Stimulated activated CD8-positive, alpha-beta memory T cell treated with anti-CD3 and anti-CD28 coated beads, Interleukin-15, amount 100 ng/mL, for 1 hour (primary cell): ENCODE data around the gene RPL35A.
A peak's percentile ranks its signal among the peaks of the same experiment; 100 is the strongest.
"Not testable (repeated sequence)": the region's sequence is repeated elsewhere in the genome, so short reads cannot be mapped to it uniquely, and the experiment has no call there.

Source experiments
- DNase-seq: peaks from one replicate; pipeline ENCODE4 v3.0.0-alpha.2; 2020; ENCODE audit warnings: low read depth

Gene RPL35A

DNA sequence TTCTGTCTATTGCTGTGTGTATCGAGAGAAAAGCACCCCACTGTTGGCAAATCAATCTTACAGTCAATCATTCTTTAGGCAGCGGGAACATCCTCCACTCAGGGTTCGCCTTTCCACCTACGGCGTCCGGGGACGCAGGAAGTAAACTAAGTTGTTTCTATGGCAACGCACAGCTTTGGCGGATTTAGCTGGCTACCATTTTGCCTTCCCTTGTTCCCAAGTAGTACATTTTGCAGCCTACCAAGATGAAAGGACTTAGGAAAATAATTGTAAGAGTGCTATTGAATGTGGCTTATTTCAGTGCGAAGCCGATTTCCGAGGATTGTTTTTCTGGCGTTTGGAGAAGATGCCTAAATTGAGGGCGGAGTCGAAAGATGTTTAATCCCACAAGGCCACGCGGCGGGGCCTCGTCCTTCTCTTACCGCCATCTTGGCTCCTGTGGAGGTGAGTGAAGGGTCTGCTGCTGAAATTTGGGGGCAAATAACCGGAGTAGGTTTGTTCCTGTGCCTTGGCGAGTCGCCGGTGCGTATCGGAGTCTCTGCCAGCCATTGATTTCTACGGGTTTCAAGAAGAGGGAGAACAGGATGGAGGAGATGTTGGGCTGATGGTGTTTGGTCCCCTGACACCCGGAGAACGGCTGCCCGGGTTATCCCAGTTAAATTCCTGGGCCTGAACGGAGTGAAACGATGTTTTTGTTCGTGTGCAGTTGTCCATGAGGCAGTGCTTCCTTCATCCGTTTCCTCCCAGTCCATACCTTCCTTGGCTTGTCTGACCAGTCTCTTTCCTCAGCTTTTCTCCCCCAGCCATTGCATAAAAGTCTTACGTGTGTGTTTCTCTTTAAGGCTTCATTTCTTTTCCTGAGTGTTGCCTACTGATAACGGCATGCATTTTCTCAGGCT, at the start of gene RPL35A:
Gene RPL35A (plus strand): TSS at position 413 of the 899 bp plus-strand sequence. CDS start 778 bp downstream, outside the sequence.
- DNase-seq = peak; percentile 70

DNA sequence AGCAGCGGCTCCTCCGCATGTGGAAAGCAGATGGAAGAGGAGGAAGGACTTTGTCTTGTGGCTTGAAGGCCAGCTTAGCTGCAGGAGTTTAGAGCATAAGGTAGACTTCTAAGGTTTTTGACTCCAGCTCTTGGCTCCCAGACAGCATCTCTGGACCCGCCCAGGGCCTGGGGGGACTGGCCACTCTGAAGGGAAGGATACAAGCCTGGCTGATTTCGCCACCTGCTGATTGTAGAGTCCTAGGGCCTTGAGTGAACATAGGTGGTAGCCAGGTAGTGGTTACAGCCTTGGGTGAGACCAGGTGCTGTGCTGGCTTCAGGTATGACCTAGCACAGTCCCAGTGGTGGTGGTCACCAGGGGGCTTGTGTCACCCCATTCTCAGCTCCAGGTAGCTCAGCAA, 48.4 kb upstream of the RPL35A start:
- DNase-seq = no peak

DNA sequence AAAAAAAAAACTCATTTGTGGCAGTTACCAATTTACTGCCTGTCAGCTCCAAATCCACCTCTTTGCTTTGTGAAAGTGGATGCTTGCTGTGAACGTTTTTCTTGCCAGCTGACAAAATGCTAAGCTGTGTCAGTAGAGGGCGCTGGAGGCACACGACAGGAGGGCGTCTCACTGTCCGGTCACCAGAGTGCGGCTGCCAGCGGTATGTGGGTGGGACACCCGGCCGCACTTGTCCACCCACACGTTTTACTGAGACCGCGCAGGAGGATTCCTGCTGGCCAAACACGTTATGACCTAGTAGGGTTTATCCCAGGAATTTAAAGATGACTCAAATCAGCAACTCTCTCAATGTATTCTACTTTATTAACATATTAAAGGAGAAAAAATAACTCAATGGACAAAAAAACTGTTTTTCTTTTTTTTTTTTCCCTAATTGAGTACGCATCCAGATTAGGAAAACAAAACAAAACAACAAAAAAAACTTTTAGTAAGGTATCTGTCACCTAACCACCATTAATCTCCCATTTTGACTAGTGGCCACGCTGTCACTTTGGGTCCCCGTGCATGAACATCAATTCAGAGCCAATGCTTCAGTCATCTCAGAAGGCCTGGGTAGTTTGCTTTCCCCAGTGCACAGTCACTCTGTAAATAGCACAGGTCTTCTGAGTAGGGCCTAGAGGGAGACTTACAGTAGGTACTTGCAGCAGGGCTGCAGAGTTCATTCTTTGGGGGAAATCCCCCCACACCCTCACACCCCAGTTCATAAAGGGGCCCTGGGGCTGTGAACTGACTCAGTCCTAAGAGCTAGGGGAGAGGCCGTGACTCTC, 43.8 kb upstream of the RPL35A start:
- peak; percentile 58 for DNase-seq

DNA sequence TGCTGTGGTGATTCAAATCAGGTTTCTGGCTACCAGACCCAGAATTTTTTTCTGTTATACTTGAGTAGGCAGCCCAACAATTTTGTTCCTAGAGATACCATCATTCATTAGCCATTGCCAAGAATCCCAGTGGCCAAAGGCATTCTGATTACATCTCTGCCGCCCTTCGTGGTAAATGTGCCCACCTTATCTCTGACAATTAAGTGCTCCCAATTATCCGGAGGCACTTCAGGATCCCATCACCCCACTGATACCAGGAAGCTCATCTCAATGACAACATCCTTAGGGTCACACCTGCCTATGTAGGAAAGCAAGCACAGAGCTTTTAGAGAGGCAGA, 43.2 kb upstream of the RPL35A start:
- DNase-seq = no peak

DNA sequence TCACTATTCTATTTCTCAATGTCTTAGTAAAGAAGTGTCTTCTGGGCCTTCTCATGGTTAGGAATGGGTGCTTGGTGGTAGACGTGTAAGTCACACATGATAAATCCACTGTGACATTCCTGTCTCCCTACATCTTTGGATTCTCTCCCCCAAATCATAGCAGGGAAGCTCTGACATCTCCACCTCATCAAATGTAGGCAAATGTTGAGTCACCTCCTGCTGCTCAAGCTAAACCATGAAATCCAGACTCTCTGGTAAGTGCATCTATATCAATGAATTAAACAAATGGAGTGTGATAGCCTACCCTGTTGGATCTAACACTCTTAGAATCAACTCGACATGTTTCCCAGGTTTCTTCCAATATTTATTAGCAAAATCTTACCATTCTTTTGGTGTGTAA, 42.8 kb upstream of the RPL35A start:
- DNase-seq = no peak

DNA sequence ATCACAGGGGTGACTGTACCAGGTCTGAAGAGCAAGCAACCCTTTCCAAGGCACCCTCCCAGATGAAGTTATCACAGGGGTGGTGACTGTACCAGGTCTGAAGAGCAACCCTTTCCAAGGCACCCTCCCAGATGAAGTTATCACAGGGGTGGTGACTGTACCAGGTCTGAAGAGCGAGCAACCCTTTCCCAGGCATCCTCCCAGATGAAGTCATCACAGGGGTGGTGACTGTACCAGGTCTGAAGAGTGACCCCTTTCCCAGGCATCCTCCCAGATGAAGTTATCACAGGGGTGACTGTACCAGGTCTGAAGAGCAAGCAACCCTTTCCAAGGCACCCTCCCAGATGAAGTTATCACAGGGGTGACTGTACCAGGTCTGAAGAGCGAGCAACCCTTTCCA, 41.4 kb upstream of the RPL35A start:
- DNase-seq = not testable (repeated sequence)

- DNase-seq = no peak
Observed at GRCh38 chr3:197908957-197909701, 40.9 kb upstream of the RPL35A start.

DNA sequence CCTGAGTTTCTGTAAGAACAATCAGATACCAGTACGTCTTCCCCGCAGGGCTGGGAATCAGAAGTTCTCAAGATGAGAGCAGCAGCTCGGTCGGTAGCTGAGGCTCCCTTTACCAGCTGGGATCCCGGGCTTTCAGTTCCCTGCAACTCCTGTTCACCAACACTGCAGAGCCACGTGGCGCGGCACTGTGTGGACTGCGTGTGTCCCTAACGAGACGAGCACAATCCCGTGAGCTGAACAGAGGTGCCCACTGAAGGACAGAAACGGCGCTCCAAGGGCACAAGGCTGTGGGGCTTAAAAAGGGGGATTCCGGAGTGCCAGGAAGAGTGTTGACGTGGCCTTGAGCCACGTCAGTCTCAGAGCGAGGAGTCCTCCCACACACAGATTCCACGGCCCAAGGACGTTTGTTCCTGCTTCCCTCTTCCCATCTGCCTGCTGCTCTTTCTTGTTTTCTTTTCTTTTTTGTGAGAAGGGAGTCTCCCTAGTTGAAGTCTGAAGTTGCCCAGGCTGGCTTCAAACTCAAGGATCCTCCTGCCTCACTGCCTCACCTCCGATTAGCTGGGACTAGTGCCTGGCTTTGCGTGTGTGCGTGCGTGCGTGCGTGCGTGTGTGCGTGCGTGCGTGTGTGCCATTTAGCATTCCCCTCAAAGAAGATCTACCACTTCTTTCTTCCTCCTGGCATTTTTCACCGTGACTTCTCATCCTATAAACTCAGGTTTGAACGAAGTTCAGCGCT, 37.1 kb upstream of the RPL35A start:
- no peak for DNase-seq

DNA sequence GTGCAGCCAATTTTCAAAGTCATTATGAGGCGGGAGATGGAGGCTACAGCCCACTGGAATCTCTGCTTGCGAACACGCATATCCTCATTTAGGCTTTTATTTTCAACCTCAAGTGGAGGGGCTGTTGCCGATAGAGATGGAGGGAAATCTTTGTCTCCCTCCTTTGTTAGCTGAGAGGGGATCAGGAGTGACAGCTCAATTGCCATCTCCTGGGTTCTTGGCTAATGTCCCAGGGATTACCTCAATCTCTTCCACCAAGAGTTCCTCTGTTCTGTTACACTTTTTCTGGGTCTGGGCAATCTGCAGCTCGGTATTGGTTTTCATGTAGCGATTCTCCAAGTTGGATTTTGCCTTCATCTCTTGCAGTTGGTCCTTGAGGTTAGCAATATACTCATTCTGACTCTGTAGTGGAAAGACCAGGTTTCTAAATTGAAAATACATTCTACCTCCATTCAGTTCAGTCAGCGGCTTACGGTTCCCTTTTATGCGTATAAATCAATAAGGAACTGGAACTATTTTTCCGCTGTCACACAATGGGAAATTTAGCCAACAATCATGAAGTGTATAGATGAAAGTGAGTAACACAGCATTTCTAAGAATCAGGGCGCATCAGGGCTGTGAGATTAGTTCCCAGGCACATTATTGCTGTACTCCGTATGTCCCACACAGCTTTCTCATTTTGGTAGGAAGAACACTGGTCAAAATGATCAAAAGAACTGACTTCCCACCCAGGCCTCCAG, 36.2 kb upstream of the RPL35A start:
- no peak for DNase-seq

DNA sequence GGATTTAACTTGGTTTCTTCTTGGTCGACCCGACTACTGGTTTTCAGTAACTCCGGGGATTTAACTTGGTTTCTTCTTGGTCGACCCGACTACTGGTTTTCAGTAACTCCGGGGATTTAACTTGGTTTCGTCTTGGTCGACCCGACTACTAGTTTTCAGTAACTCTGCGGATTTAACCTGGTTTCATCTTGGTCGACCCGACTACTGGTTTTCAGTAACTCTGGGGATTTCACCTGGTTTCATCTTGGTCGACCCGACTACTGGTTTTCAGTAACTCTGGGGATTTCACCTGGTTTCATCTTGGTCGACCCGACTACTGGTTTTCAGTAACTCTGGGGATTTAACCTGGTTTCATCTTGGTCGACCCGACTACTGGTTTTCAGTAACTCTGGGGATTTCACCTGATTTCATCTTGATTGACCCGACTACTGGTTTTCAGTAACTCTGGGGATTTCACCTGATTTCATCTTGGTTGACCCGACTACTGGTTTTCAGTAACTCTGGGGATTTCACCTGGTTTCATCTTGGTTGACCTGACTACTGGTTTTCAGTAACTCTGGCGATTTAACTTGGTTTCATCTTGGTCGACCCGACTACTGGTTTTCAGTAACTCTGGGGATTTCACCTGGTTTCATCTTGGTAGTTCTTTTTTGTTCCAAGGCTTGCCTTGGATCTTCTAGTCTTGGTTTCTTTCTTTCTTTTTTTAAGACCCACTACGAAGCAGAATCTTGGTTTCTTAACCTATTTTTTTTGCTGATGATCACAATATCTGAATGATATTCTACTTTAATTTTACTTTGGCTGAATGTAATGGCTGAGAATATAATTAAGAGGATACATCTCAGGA, 28.3 kb upstream of the RPL35A start:
- DNase-seq = not testable (repeated sequence)

DNA sequence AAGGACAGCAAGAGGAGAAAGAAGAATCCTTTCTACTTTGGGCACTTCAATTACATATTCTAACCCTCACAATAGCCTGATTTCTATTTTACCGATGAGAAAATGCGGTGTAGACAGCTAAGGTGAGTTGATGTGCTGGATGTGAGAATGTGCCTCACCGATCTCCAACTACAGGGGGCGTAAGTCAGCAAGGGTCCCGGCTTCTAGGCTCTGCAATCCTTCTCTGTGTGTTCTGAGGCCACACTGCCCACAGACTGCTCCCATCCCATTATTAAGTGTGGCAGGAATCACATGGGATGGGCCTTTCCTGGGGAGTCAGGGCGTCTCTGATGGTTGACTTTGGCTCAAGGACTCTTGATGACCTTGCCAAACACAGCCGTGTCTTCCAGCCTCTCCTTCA, 23.6 kb upstream of the RPL35A start:
- DNase-seq = no peak

GRCh38 chr3:197927578-197927977, 22.4 kb upstream of the RPL35A start:
- not testable (repeated sequence) for DNase-seq

GRCh38 chr3:197936819-197937384, 13.1 kb upstream of the RPL35A start:
- no peak for DNase-seq

GRCh38 chr3:197940745-197941384, 9.1 kb upstream of the RPL35A start:
- no peak for DNase-seq

GRCh38 chr3:197942956-197943556, 6.9 kb upstream of the RPL35A start:
- DNase-seq = no peak

GRCh38 chr3:197949191-197949777, 706 bp upstream of the RPL35A start:
- no peak for DNase-seq

DNA sequence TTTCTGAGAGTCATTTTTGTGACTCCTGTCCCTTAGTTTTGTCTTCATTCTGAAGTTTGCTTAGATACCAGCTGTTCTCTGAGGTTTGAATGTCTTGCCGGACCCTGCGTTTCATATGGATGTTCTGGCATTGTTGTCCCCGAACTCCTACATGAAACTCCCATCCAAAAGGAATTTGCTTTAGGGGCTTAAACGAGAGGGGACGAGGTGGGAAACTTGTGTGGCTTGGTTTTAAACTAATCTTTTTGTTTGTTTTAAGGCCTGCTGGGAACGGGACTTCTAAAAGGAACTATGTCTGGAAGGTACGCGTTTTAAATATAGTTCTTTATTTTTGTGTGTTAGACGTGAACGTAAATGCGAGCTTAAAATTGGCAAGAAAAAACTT, 679 bp downstream of the RPL35A start:
- DNase-seq = no peak

DNA sequence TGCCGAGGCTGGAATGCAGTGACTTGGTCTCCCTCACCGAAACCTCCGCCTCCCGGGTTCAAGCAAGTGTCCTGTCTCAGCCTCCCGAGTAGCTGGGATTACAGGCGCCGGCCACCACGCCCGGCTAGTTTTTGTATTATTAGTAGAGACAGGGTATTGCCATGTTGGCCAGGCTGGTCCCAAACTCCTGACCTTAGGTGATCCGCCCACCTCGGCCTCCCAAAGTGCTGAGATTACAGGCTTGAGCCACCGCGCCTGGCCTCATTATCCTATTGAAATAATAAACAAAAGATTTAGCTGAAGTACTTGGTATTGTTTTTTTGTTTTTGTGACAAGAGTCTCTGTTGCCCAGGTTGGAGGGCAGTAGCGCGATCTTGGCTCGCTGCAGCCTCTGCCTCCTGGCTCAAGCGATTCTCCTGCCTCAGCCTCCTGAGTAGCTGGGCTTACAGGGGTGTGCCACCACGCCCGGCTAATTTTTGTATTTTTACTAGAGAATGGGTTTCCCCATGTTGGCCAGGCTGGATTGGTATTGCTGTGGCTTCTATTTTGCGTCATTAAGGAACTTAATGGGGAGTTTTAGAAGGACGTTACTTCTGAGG, 1.5 kb downstream of the RPL35A start:
- no peak for DNase-seq
